ENCODE data around the gene THSD4.

Gene THSD4

GRCh38 chr15:71610728-71611552 is 495.7 kb downstream of the THSD4 start:
- TF ChIP-seq CTCF (conservative IDR thresholded peaks at IDR 0.05) (no peak), ZFX (IDR thresholded peaks at IDR 0.05) (no peak)
- H3K27ac ChIP-seq = peak overlapping the region; percentile 9; the same call in 1 of the 2 replicates

GRCh38 chr15:71611553-71612396 is 496.5 kb downstream of the THSD4 start:
- H3K27ac ChIP-seq = peak overlapping the region; percentile 9; the same call in 1 of the 2 replicates
- TF ChIP-seq ZFX (IDR thresholded peaks at IDR 0.05) (no peak), CTCF (conservative IDR thresholded peaks at IDR 0.05) (no peak)

- TF ChIP-seq CTCF (conservative IDR thresholded peaks at IDR 0.05) = no peak
- no peak for TF ChIP-seq ZFX (IDR thresholded peaks at IDR 0.05)
Observed at GRCh38 chr15:71612397-71612722, 497.1 kb downstream of the THSD4 start.

GRCh38 chr15:71612869-71613268 is 497.6 kb downstream of the THSD4 start:
- TF ChIP-seq CTCF (conservative IDR thresholded peaks at IDR 0.05) = no peak
- no peak overlapping the region for H3K27ac ChIP-seq

More at GRCh38 chr15:71612397-71612722, 497.1 kb downstream of the THSD4 start:
- no peak overlapping the region for H3K27ac ChIP-seq

- H3K27ac ChIP-seq = no peak overlapping the region
- TF ChIP-seq CTCF (conservative IDR thresholded peaks at IDR 0.05) = no peak
- TF ChIP-seq ZFX (IDR thresholded peaks at IDR 0.05) = no peak
Observed at GRCh38 chr15:71623111-71623510, 507.8 kb downstream of the THSD4 start.

GRCh38 chr15:71626596-71627088 is 511.4 kb downstream of the THSD4 start:
- H3K27ac ChIP-seq = peak overlapping the region; percentile 67; the same call in 1 of the 2 replicates
- TF ChIP-seq ZFX (IDR thresholded peaks at IDR 0.05) (no peak), CTCF (conservative IDR thresholded peaks at IDR 0.05) (no peak)

- no peak for TF ChIP-seq CTCF (conservative IDR thresholded peaks at IDR 0.05)
- no peak for TF ChIP-seq ZFX (IDR thresholded peaks at IDR 0.05)
- peak overlapping the region; percentile 67 for H3K27ac ChIP-seq
Observed at GRCh38 chr15:71627188-71627587, 511.9 kb downstream of the THSD4 start.

All from C4-2B (cell line).